Right cardiac atrium (tissue), 5 donors: ENCODE measurements around the gene MSMP. TPM values are rescaled to one million over a fixed set of nuclear protein-coding genes. Genes with fewer than 3 reads are reported as not detected.

Experiments
- ATAC-seq, 2 donors: fragments of 200-7000 bp; cut with Tn5 transposase; one replicate each; pipeline versions ENCODE4 v1.8.0 to v1.9.1; 2020; ENCODE audit warnings: moderate library complexity in 2 of 2, mild to moderate bottlenecking in 1 of 2
- DNase-seq, 3 donors: peaks; one replicate each; pipeline ENCODE4 v3.0.0-alpha.2; 2020
- H3K27ac ChIP-seq: one replicate; pipeline ENCODE4 v1.5.1; 2013; ENCODE audit warnings: mild to moderate bottlenecking, low read length, control low read depth, moderate library complexity
- H3K27me3 ChIP-seq: one replicate; pipeline ENCODE4 v1.6.1; 2013; ENCODE audit not compliant: control insufficient read depth, insufficient read depth
- H3K4me1 ChIP-seq: one replicate; pipeline ENCODE4 v1.6.1; 2013; ENCODE audit warnings: low read length; ENCODE audit not compliant: control insufficient read depth, insufficient read depth
- H3K4me3 ChIP-seq: one replicate; pipeline ENCODE4 v1.5.1; 2013; ENCODE audit warnings: low read length, control low read depth
- H3K9me3 ChIP-seq: one replicate; pipeline ENCODE4 v1.6.1; 2013; ENCODE audit warnings: low read length; ENCODE audit not compliant: control insufficient read depth
- WGBS: extraction: QIAGEN DNeasy Blood & Tissue Kit; methylation state at CpG from one replicate; pipeline ENCODE4 v1.1.7; 2013; 5-methylcytosine and 5-hydroxymethylcytosine counted together
- intact Hi-C, 4 donors: fragments of 100-400 bp; cut with DNase I; formaldehyde crosslinking; loops; one replicate each; pipeline versions ENCODE4 v1.11.0 to v1.14.0; 2022 to 2023
- polyA plus RNA-seq: library from polyadenylated mRNA; stranded (reverse); fragments of 200-250 nt; gene quantifications from one replicate; pipeline ENCODE4 v1.2.3, GENCODE V29; 2013
- total RNA-seq, 4 donors: library from RNA; stranded (reverse); fragmentation: NEBNext Ultra II Directional; extraction: Animal tissue kit (Norgen Biotek cat#: 25700); gene quantifications; one replicate each; pipeline ENCODE4 v1.2.1, GENCODE V29; 2021
- donor health status: healthy with polysubstance abuse.
- donor health status: DM: no; HTN: yes; CAD: no.
- donor health status: DM: no; HTN: no; CAD: no.
- donor health status: DM: no; HTN: yes; CAD: no; lungs with severe emphysema.
- donor health status: DM: yes; HTN: yes; CAD: no.

The MSMP gene
- total and polyA plus RNA-seq, 5 donors, result 0.27 TPM; not detected in 4

DNA sequence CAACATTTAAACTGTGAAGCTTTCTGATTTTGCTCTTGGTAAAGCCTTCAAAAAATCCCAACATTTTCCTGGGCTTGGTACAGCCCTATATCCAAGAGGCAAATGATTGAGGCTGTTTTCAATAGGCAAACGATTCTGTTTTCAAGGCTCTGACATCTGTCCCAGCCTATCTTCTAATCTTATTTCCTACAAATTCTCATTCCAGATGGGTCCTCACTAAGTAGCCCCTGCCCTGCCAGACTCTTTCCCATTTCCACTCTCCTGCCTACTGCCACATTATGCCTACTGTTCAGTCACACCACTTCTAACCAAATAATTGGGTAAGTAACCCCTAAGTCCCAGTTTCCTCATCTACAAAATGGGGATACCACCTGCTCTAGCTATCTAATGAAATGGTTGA, 8.5 kb downstream of the MSMP start:
- WGBS, result 26% methylated on average over 1 of the region's 1 CpG
- H3K27me3 ChIP-seq, result no peaks in the 10 kb centered on the region
- H3K4me1 ChIP-seq, result peaks cover 13% of the 10 kb centered on the region
- ATAC-seq (no peak), DNase-seq (no peak)
- no peaks in the 10 kb centered on the region for H3K9me3 ChIP-seq
- intact Hi-C loops, result loop anchor here in 1 of 4 donors (5.0 kb wide), 1 partner anchor 88 kb away; the partner anchor contains the start of genes CCDC107 and RMRP
- peak overlapping the region; percentile 98 for H3K4me3 ChIP-seq
- H3K27ac ChIP-seq, result no peak overlapping the region

DNA sequence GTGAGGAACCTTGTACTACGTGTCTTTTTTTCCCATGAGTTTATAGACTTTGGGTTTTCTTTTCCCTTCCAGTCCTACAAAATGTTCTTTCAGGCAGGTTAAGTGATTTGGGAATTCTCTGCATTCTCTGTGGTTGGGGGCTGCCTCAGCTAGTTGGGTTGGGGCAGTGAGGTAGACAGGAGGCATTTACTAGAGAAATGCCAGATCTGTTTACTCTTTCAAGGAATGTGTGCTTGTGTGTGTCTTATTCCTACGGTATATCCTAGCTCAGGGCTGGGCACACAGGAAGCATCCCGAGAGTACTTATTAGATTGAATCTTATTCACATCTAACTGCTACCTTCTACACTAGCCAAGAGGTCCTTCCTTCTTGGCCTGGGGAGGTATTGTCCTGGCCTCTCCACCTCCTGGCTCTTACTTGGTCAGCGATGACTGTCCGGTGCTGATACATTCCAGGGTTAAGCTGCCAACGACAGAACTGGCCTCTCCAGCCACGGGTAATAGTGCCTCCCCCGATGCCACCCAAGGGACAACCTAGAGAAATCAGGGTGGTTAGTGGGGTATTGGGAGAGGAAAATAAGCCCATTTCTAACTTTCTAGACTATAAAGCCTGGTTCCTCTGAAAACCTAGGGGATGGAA, 10.1 kb downstream of the MSMP start:
- 69% methylated on average over 8 of the region's 8 CpGs for WGBS
- DNase-seq (no peak), ATAC-seq (no peak)
- intact Hi-C loops, result no loop called here
- H3K4me3 ChIP-seq, result no peak overlapping the region
- H3K27ac ChIP-seq, result no peak overlapping the region
- no peaks in the 10 kb centered on the region for H3K9me3 ChIP-seq
- H3K27me3 ChIP-seq, result no peaks in the 10 kb centered on the region
- peaks cover 9% of the 10 kb centered on the region for H3K4me1 ChIP-seq

DNA sequence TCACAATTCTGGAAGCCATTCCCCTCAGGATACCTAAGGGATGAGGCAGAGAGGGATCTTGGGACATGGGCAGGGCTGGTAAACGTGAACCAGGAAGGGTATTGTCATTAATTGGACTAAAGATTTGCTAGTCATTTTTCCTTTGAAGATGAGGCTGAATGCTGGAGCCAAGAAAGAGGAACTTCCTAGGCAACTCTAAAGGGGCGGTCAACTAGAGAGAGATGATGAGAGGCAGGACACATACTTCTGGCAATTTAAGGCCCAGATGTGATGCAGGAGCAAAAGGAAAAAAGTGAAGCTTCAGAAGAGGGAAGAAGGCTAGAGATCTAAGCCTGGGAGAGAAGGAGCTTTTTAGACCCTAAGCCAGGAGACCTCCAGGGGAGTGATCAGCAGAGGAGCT, 10.6 kb downstream of the MSMP start:
- ATAC-seq (no peak), DNase-seq (no peak)
- H3K9me3 ChIP-seq, result no peaks in the 10 kb centered on the region
- H3K4me3 ChIP-seq, result no peak overlapping the region
- no peaks in the 10 kb centered on the region for H3K27me3 ChIP-seq
- H3K4me1 ChIP-seq, result peaks cover 9% of the 10 kb centered on the region
- intact Hi-C loops, result no loop called here
- 62% methylated on average over 2 of the region's 2 CpGs for WGBS
- H3K27ac ChIP-seq, result no peak overlapping the region

DNA sequence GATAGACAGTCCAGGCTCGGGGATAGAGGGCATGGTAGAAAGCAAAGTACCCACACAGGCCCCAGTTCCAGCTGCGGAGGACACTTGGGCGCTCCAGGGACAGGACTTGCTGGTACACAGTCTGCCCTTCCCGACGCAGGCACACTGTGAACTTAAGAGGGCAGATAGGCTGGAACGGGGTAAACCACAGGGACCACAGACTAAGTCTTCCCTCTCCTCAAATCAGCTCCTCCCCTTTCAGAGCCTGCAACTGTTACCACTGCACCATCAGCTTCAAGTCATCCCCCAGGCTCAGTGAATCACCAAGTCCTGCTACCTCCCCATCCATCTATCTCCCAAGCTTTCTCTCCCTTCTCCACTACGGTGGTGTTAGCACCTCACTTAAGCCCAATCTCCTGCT, 12.3 kb downstream of the MSMP start:
- 82% methylated on average over 7 of the region's 7 CpGs for WGBS
- H3K4me3 ChIP-seq, result no peak overlapping the region
- ATAC-seq, result no peak
- intact Hi-C loops, result no loop called here
- H3K27me3 ChIP-seq, result no peaks in the 10 kb centered on the region
- no peak overlapping the region for H3K27ac ChIP-seq
- no peak for DNase-seq
- no peaks in the 10 kb centered on the region for H3K9me3 ChIP-seq
- peaks cover under 1% of the 10 kb centered on the region for H3K4me1 ChIP-seq

DNA sequence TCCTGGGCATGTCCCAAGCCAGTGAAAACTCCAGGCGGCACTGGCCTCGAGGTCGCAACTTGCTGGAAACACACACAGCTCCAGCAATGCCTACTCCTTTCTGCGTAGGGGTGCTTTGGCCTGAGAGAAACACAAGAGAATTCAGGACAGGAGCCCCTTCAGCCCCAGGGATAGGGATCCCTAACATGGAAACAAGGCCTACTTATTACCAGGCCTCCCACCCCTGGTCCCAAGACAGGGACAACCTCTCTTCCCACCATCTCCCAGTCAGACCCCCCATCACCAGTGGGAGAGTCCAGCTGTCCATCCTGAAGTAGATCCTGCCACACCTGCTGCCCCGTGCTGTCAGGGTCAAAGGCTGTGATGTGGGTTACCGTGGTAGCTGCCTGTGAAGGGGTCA, 13.8 kb downstream of the MSMP start:
- 88% methylated on average over 6 of the region's 6 CpGs for WGBS
- intact Hi-C loops, result no loop called here
- Histone ChIP-seq H3K9me3 (no peaks in the 10 kb centered on the region), H3K27ac (no peak overlapping the region), H3K27me3 (no peaks in the 10 kb centered on the region), H3K4me3 (no peak overlapping the region), H3K4me1 (no peaks in the 10 kb centered on the region)
- DNase-seq, result no peak
- no peak for ATAC-seq

DNA sequence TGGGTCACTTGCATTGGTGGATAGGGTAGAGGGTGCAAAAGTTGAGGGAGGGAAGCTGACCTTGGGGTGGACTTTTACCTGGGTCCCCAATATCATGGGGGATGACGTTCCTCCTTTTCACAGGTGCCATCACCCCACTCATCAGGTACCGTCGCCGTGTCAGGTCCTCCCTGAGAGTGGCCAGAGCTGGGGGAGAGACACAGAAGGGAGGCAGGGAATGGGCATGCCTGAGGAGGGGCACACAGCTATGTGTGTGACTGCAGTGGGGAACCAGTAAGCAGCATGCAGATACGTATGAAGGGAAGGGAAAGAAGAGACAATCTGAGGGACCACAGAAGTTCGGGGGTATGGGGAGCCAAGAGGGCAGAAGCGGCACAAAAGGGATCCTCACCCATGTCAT, 15.2 kb downstream of the MSMP start:
- Histone ChIP-seq H3K9me3 (no peaks in the 10 kb centered on the region), H3K27ac (no peak overlapping the region), H3K27me3 (no peaks in the 10 kb centered on the region), H3K4me1 (no peaks in the 10 kb centered on the region), H3K4me3 (no peak overlapping the region)
- ATAC-seq (no peak), DNase-seq (no peak)
- WGBS, result 84% methylated on average over 7 of the region's 7 CpGs
- intact Hi-C loops, result no loop called here

DNA sequence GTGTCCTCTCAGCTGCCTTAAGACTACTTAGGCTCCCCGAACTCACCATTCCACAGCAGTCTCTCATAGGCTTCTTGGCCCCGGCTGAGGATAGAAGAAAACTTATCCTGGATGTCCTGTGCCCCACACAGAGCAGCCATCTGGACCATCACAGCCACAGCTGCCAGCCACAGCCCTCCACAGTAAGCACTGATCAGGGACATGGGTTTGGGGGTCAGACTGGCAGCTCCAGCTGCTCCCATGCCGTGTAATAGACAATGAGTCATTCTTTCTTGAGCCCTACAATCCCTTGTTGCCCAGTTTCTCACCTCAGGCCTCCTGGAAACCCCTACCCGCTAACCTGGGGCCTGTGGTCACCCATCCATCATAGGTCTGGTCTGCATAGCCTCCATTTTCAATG, 15.9 kb downstream of the MSMP start:
- 76% methylated on average over 4 of the region's 4 CpGs for WGBS
- no peak overlapping the region for H3K4me3 ChIP-seq
- H3K9me3 ChIP-seq, result no peaks in the 10 kb centered on the region
- H3K27ac ChIP-seq, result no peak overlapping the region
- DNase-seq (no peak), ATAC-seq (no peak)
- H3K4me1 ChIP-seq, result no peaks in the 10 kb centered on the region
- no peaks in the 10 kb centered on the region for H3K27me3 ChIP-seq
- intact Hi-C loops, result no loop called here

DNA sequence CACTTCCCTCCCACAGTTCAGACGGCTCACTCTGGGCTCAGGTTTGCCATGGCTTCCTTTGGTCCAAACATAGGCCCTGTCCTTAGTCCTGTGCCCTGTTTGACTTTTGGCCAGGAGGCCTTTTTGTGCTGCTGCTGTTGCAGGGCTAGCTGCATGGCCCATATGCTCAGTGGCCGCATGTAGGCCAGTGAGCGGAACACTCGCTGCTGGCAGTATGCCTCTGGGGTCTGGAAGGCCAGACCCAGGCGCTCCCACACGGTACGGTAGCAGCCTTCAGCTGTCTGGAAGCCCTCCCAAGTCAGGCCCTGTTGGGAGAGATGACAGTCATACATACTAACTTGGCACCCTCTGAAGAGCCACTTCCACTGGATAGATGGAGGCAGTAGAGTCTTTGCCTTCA, 16.9 kb downstream of the MSMP start:
- no peak overlapping the region for H3K27ac ChIP-seq

DNA sequence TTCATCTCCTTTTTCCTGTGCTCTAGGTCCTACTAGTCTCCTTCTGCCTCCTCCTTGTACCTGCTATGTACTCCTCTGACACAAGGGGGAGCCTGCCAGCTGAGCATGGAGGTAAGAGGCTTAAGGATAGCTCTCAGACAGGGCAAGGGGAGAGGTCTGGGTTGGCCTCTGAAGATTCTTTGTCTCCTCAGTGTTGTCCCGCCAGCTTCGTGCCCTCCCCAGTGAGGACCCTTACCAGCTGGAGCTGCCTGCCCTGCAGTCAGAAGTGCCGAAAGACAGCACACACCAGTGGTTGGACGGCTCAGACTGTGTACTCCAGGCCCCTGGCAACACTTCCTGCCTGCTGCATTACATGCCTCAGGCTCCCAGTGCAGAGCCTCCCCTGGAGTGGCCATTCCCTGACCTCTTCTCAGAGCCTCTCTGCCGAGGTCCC, 17.9 kb downstream of the MSMP start:
- Histone ChIP-seq H3K27me3 (no peaks in the 10 kb centered on the region), H3K4me3 (no peak overlapping the region), H3K4me1 (no peaks in the 10 kb centered on the region), H3K27ac (peak overlapping the region; percentile 3), H3K9me3 (no peaks in the 10 kb centered on the region)
- intact Hi-C loops, result no loop called here
- peak; percentile 0 to 6 for ATAC-seq
- DNase-seq, result peak in 2 of 3 donors; percentile 61 to 74
- 28% methylated on average over 5 of the region's 5 CpGs for WGBS

More for the DNA sequence above, 16.9 kb downstream of the MSMP start:
- intact Hi-C loops, result no loop called here
- H3K9me3 ChIP-seq, result no peaks in the 10 kb centered on the region
- no peak for DNase-seq
- no peaks in the 10 kb centered on the region for H3K4me1 ChIP-seq
- no peak for ATAC-seq
- WGBS, result 64% methylated on average over 7 of the region's 7 CpGs
- H3K4me3 ChIP-seq, result no peak overlapping the region
- no peaks in the 10 kb centered on the region for H3K27me3 ChIP-seq

DNA sequence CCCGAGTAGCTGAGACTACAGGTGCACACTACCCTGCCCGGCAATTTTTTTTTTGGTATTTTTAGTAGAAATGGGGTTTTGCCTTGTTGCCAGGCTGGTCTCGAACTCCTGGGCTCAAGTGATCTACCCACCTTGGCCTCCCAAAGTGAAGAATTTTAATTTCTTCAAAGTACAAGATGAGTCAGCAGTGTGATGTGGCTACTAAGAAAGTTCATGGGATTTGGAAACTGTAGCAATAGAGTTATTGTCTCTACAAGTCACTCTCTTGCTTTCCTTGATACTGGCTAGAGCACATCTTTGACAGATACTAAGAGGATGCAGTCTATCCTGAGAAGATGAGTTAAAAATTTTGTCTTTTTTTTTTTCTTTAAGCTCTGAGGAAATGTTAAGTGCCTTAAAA, 20.0 kb downstream of the MSMP start:
- 92% methylated on average over 3 of the region's 3 CpGs for WGBS

DNA sequence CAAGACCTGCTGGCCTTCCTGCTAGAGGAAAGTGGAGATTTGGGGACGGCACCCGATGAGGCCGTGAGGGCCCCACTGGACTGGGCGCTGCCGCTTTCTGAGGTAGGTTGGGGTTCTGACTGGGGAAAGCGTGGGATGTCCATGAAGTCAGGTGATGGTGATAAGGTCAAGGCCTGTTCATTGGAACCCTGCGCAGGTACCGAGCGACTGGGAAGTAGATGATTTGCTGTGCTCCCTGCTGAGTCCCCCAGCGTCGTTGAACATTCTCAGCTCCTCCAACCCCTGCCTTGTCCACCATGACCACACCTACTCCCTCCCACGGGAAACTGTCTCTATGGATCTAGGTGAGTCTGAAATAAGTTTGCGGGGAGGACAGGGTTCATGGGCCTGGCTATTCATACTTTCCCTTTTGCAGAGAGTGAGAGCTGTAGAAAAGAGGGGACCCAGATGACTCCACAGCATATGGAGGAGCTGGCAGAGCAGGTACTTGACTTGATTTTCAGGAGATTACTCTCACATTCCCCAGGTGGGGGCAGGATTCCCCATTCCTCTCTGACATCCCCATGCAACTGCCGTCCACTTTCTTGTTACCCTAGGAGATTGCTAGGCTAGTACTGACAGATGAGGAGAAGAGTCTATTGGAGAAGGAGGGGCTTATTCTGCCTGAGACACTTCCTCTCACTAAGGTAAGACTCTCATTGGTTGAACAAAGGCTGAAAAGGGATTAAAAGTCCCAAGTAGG, 21.1 kb downstream of the MSMP start:
- ATAC-seq (peak in 1 of 2 donors; percentile 2), DNase-seq (no peak)
- Histone ChIP-seq H3K4me3 (peak overlapping the region; percentile 64), H3K27me3 (no peaks in the 10 kb centered on the region), H3K4me1 (peaks cover 16% of the 10 kb centered on the region), H3K27ac (peak overlapping the region; percentile 93), H3K9me3 (no peaks in the 10 kb centered on the region)
- intact Hi-C loops, result loop anchor here in 2 of 4 donors (5.0 kb wide), 1 partner anchor 71 kb away; no protein-coding TSS in a partner anchor
- 2% methylated on average over 14 of the region's 14 CpGs for WGBS

More for the DNA sequence above, 20.0 kb downstream of the MSMP start:
- Histone ChIP-seq H3K27ac (no peak overlapping the region), H3K27me3 (no peaks in the 10 kb centered on the region), H3K4me3 (no peak overlapping the region), H3K4me1 (peaks cover 10% of the 10 kb centered on the region), H3K9me3 (no peaks in the 10 kb centered on the region)
- ATAC-seq (no peak), DNase-seq (no peak)
- intact Hi-C loops, result loop anchor here in 2 of 4 donors (5.0 kb wide), 1 partner anchor 72 kb away; no protein-coding TSS in a partner anchor
